Endodermal cell (in vitro differentiated cells): ENCODE data around the gene CLDN20. TPM values are rescaled to one million over a fixed set of nuclear protein-coding genes. Genes with fewer than 3 reads are reported as not detected.

Experiments used
- DNase-seq: peaks from one replicate; pipeline ENCODE4 v3.0.0-alpha.2; 2017
- H3K27ac ChIP-seq: 2 replicates; pipeline ENCODE4 v1.5.1; 2013; ENCODE audit warnings: mild to moderate bottlenecking, low read depth, low read length, moderate library complexity
- H3K27me3 ChIP-seq: 2 replicates; pipeline ENCODE4 v1.6.1; 2013; ENCODE audit warnings: mild to moderate bottlenecking, low read length, moderate library complexity; ENCODE audit not compliant: insufficient read depth, control insufficient read depth, poor library complexity, severe bottlenecking
- H3K36me3 ChIP-seq: 2 replicates; pipeline ENCODE4 v1.7.0; 2013; ENCODE audit warnings: mild to moderate bottlenecking, low read length, moderate library complexity; ENCODE audit not compliant: control insufficient read depth, insufficient read depth
- H3K4me1 ChIP-seq: one replicate; pipeline ENCODE4 v1.7.0; 2013; ENCODE audit warnings: low read length; ENCODE audit not compliant: control insufficient read depth, insufficient read depth
- H3K4me3 ChIP-seq: 2 replicates; pipeline ENCODE4 v1.5.1; 2013; ENCODE audit warnings: mild to moderate bottlenecking, low read length, moderate library complexity
- H3K9ac ChIP-seq: 2 replicates; pipeline ENCODE4 v1.6.1; 2013; ENCODE audit warnings: mild to moderate bottlenecking, low read length, moderate library complexity; ENCODE audit not compliant: poor library complexity, severe bottlenecking; ENCODE audit errors: extremely low read depth
- H3K9me3 ChIP-seq: 2 replicates; pipeline ENCODE4 v1.6.1; 2013; ENCODE audit warnings: mild to moderate bottlenecking, low read length, moderate library complexity; ENCODE audit not compliant: control insufficient read depth
- H3K27ac Mint-ChIP-seq: 2 replicates; pipeline ENCODE4 v1.8.0; 2020; ENCODE audit warnings: mixed read lengths
- H3K27me3 Mint-ChIP-seq: 2 replicates; pipeline ENCODE4 v1.8.0; 2021; ENCODE audit warnings: mild to moderate bottlenecking, mixed read lengths; ENCODE audit not compliant: insufficient read depth
- H3K36me3 Mint-ChIP-seq: 2 replicates; pipeline ENCODE4 v1.8.0; 2020; ENCODE audit warnings: low read depth, mixed read lengths
- H3K4me1 Mint-ChIP-seq: 2 replicates; pipeline ENCODE4 v1.8.0; 2020; ENCODE audit warnings: mixed read lengths
- H3K4me3 Mint-ChIP-seq: 2 replicates; pipeline ENCODE4 v1.8.0; 2020; ENCODE audit warnings: mild to moderate bottlenecking, moderate library complexity, mixed read lengths
- H3K9me3 Mint-ChIP-seq: 2 replicates; pipeline ENCODE4 v1.8.0; 2020; ENCODE audit warnings: mild to moderate bottlenecking, mixed read lengths
- CTCF ChIP-seq: fragments of 200-600 bp; sonication (generic); conservative IDR thresholded peaks from 2 replicates; pipeline ENCODE4 v1.5.0; 2021; ENCODE audit warnings: antibody characterized with exemption, mild to moderate bottlenecking
- WGBS, 2 experiments: methylation state at CpG; one replicate each; pipeline versions ENCODE4 v1.1.5 to v1.1.7; 2013; ENCODE audit warnings: missing lambda C conversion rate in 2 of 2, mixed read lengths in 1 of 2; ENCODE audit not compliant: insufficient coverage in 1 of 2, insufficient read length in 1 of 2; 5-methylcytosine and 5-hydroxymethylcytosine counted together
- total RNA-seq, 2 donors: library from RNA; stranded (reverse); fragmentation: NEBNext Ultra II Directional in 1 of 2; extraction: Animal tissue kit (Norgen Biotek cat#: 25700) in 1 of 2; gene quantifications; 2 replicates in 1 of 2; 3 replicates in 1 of 2; pipeline ENCODE4 v1.2.1, GENCODE V29; 2021

CLDN20 gene
- total RNA-seq, 2 donors from 2014 or later = not detected

GRCh38 chr6:155272353-155273232 is 8.8 kb downstream of the CLDN20 start:
- no peak for DNase-seq
- H3K27ac Mint-ChIP-seq = peak overlapping the region; percentile 66
- Histone ChIP-seq H3K27me3 (no peaks in the 10 kb centered on the region), H3K4me3 (no peak overlapping the region), H3K36me3 (peaks cover 62% of the 10 kb centered on the region), H3K9me3 (peaks cover under 1% of the 10 kb centered on the region), H3K4me1 (peaks cover 9% of the 10 kb centered on the region), H3K27ac (peak overlapping the region; percentile 30), H3K9ac (no peak overlapping the region)
- H3K36me3 Mint-ChIP-seq = peaks cover 28% of the 10 kb centered on the region
- H3K27me3 Mint-ChIP-seq = no peaks in the 10 kb centered on the region
- peaks cover 4% of the 10 kb centered on the region for H3K9me3 Mint-ChIP-seq
- WGBS, 2 experiments = 87 to 90% methylated on average over 6 to 8 of the region's 8 CpGs
- no peak for TF ChIP-seq CTCF
- peaks cover 25% of the 10 kb centered on the region for H3K4me1 Mint-ChIP-seq
- H3K4me3 Mint-ChIP-seq = no peak overlapping the region

GRCh38 chr6:155273431-155273830 is 9.6 kb downstream of the CLDN20 start:
- Histone ChIP-seq H3K9me3 (no peaks in the 10 kb centered on the region), H3K4me1 (peaks cover 5% of the 10 kb centered on the region), H3K36me3 (peaks cover 67% of the 10 kb centered on the region), H3K27me3 (no peaks in the 10 kb centered on the region), H3K4me3 (no peak overlapping the region), H3K9ac (no peak overlapping the region), H3K27ac (peak overlapping the region; percentile 3)
- no peak for TF ChIP-seq CTCF
- H3K4me1 Mint-ChIP-seq = peaks cover 19% of the 10 kb centered on the region
- H3K27me3 Mint-ChIP-seq = no peaks in the 10 kb centered on the region
- H3K9me3 Mint-ChIP-seq = no peaks in the 10 kb centered on the region
- H3K27ac Mint-ChIP-seq = peak overlapping the region; percentile 64
- DNase-seq = peak; percentile 75
- peaks cover 23% of the 10 kb centered on the region for H3K36me3 Mint-ChIP-seq
- no peak overlapping the region for H3K4me3 Mint-ChIP-seq
- WGBS, 2 experiments = 71 to 80% methylated on average over 1 to 3 of the region's 3 CpGs

- no peak overlapping the region for H3K27ac ChIP-seq
- Mint-ChIP-seq H3K4me1 (peaks cover 19% of the 10 kb centered on the region), H3K27ac (no peak overlapping the region), H3K36me3 (peaks cover 24% of the 10 kb centered on the region), H3K27me3 (no peaks in the 10 kb centered on the region), H3K4me3 (no peak overlapping the region), H3K9me3 (no peaks in the 10 kb centered on the region)
- H3K36me3 ChIP-seq = peaks cover 73% of the 10 kb centered on the region
- no peak for TF ChIP-seq CTCF
- DNase-seq = no peak
- peaks cover 5% of the 10 kb centered on the region for H3K4me1 ChIP-seq
- no peak overlapping the region for H3K9ac ChIP-seq
- H3K9me3 ChIP-seq = no peaks in the 10 kb centered on the region
- H3K4me3 ChIP-seq = no peak overlapping the region
- no peaks in the 10 kb centered on the region for H3K27me3 ChIP-seq
- WGBS, 2 experiments = 66% methylated on average over 2 of the region's 2 CpGs; no CpG with 5 or more reads in 1 of the 2 experiments
Measured at GRCh38 chr6:155274106-155274505, 10.3 kb downstream of the CLDN20 start.
